ENCODE data around the gene JUN.
A peak's percentile ranks its signal among the peaks of the same experiment; 100 is the strongest.

Gene JUN

DNA sequence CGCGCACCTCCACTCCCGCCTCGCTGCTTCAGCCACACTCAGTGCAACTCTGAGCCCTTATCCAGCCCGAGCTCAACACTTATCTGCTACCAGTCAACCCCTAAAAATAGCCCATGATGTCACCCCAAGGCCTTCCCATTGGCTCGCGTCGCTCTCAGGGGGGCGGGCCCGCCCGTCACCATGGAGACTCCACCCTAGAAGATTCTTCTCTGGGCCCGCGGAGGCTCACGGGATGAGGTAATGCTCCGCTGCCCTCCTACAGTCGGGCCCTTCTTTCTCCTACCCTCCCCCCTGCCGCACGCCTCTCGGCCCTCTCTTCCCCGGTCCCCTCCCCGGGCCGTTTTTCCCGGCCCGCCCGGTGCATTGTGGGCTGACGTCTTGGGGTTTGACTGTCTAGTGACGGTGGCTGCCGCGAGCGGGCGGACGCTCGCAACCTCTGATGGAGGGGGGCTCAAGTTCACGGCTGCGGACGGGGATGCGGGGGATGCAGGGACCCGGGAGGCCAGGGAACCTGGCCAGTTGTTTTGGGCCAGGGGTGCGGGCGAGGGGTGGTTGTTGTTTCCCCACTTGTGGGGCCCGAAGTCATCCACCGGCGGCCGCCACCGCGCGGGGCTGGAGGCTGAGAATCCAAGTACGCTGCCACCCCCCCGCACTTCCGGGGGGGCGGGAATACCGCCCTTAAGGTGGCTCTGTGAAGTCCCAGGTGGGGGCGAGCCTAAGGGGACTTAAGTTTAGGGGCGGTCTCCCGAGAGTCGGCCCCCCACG is at the start of gene JUN:
JUN (minus strand) TSS at position 55 of the 765 bp plus-strand sequence. CDS start 977 bp downstream, outside the sequence.
- in situ Hi-C loops (cut with HindIII; ENCODE audit: low pct_ligation_motif_present, low pct_unique_long_range_greater_than_20kb, low sequenced_read_pairs) = no loop called here
- peak; percentile 98 for DNase-seq

- no peak for DNase-seq
- in situ Hi-C loops (cut with HindIII; ENCODE audit: low pct_ligation_motif_present, low pct_unique_long_range_greater_than_20kb, low sequenced_read_pairs) = no loop called here
Observed at GRCh38 chr1:58833166-58833565, 49.3 kb upstream of the JUN start.

GRCh38 chr1:58830291-58830690 is 46.4 kb upstream of the JUN start:
- in situ Hi-C loops (cut with HindIII; ENCODE audit: low pct_ligation_motif_present, low pct_unique_long_range_greater_than_20kb, low sequenced_read_pairs) = no loop called here
- DNase-seq = no peak

GRCh38 chr1:58829866-58830265 is 46.0 kb upstream of the JUN start:
- in situ Hi-C loops (cut with HindIII; ENCODE audit: low pct_ligation_motif_present, low pct_unique_long_range_greater_than_20kb, low sequenced_read_pairs) = no loop called here
- no peak for DNase-seq

DNA sequence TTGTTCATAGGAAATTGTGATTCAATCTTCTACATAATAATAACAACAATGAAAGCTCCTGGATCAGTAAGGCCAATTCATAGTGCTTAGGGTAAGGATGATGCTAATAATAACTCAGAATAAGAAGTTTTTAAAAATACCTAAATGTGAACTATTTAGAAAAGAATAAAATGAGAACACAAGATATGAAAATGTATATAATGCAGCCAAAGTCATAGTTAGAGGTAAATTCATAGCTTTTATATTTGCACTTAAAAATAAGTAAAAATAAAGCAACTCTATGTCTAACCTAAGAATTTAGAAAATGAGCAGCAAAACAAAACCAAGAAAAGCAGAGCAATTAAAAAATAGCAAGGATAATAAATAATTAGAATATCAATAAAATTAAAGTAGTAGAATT is 43.5 kb upstream of the JUN start:
- in situ Hi-C loops (cut with HindIII; ENCODE audit: low pct_ligation_motif_present, low pct_unique_long_range_greater_than_20kb, low sequenced_read_pairs) = no loop called here

GRCh38 chr1:58824753-58825389 is 41.0 kb upstream of the JUN start:
- in situ Hi-C loops (cut with HindIII; ENCODE audit: low pct_ligation_motif_present, low pct_unique_long_range_greater_than_20kb, low sequenced_read_pairs) = no loop called here
- DNase-seq = no peak

More for the DNA sequence above, 43.5 kb upstream of the JUN start:
- no peak for DNase-seq

- DNase-seq = peak; percentile 34
- in situ Hi-C loops (cut with HindIII; ENCODE audit: low pct_ligation_motif_present, low pct_unique_long_range_greater_than_20kb, low sequenced_read_pairs) = no loop called here
Observed at GRCh38 chr1:58823481-58824010, 39.7 kb upstream of the JUN start.

GRCh38 chr1:58821309-58821708 is 37.5 kb upstream of the JUN start:
- DNase-seq = no peak
- in situ Hi-C loops (cut with HindIII; ENCODE audit: low pct_ligation_motif_present, low pct_unique_long_range_greater_than_20kb, low sequenced_read_pairs) = no loop called here

GRCh38 chr1:58818976-58819375 is 35.1 kb upstream of the JUN start:
- in situ Hi-C loops (cut with HindIII; ENCODE audit: low pct_ligation_motif_present, low pct_unique_long_range_greater_than_20kb, low sequenced_read_pairs) = no loop called here
- no peak for DNase-seq

GRCh38 chr1:58818075-58818474 is 34.2 kb upstream of the JUN start:
- peak; percentile 49 for DNase-seq
- in situ Hi-C loops (cut with HindIII; ENCODE audit: low pct_ligation_motif_present, low pct_unique_long_range_greater_than_20kb, low sequenced_read_pairs) = no loop called here

GRCh38 chr1:58816747-58817221 is 32.9 kb upstream of the JUN start:
- in situ Hi-C loops (cut with HindIII; ENCODE audit: low pct_ligation_motif_present, low pct_unique_long_range_greater_than_20kb, low sequenced_read_pairs) = no loop called here
- no peak for DNase-seq

GRCh38 chr1:58816072-58816746 is 32.4 kb upstream of the JUN start:
- peak; percentile 89 for DNase-seq
- in situ Hi-C loops (cut with HindIII; ENCODE audit: low pct_ligation_motif_present, low pct_unique_long_range_greater_than_20kb, low sequenced_read_pairs) = no loop called here

DNA sequence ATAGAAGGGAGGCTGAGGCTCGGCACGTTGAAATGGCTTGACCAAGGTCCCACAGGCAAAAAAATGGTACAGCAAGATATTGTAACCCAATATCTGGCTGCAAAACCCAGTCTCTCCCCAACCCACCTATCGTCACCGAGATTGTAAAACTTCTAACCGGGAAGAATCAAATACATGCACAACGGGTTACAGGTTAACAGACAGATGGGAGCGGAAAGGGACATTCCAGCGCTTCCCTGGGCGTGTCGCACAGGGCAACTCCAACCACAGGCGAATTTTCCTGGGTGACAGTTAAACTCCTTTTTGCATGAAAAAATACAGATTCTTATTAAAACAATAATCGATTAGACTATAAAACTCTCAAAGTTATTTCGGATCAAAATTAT is 31.8 kb upstream of the JUN start:
- in situ Hi-C loops (cut with HindIII; ENCODE audit: low pct_ligation_motif_present, low pct_unique_long_range_greater_than_20kb, low sequenced_read_pairs) = no loop called here
- peak; percentile 82 for DNase-seq

GRCh38 chr1:58815069-58815685 is 31.3 kb upstream of the JUN start:
- peak; percentile 86 for DNase-seq
- in situ Hi-C loops (cut with HindIII; ENCODE audit: low pct_ligation_motif_present, low pct_unique_long_range_greater_than_20kb, low sequenced_read_pairs) = no loop called here

DNA sequence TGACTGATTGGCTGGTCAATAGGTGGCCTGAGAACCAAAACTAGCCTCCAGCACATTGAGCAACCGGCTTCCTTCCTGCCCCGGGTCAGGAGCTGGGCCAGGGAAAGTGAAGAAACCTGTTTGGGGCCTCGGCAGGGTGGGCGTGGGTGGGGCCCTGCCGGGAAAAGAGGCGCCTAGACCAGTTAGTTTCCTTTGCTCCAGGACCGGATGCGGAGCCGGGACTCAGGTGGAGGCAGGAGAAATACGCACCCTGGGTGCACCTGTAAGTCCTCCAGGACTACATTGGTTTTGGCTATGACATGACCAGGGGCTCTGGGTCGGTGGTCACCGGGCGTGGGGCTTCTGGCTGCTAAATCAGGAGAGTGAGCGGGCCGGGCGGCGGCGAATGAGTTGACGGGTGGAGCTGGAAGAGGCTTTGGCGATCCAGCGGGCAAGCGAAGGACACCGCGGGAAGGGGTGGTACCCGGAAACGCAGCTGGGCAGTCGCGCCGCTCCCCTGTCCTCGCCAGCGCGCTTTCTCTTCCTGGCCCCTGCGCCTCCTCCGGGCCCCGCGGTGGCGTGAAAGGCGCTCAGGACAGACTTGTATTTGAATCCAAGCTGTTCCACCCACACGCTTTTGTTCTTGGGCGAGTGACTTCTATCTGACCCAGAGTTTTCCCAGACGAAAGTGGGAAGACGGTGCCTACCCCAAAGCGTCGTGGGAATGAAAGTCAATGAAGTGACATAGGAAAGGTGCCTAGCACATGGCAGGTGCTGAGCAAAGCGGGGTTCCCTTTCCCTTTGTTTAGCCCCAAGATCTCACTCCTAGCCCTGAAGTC is 30.6 kb upstream of the JUN start:
- in situ Hi-C loops (cut with HindIII; ENCODE audit: low pct_ligation_motif_present, low pct_unique_long_range_greater_than_20kb, low sequenced_read_pairs) = no loop called here
- no peak for DNase-seq

GRCh38 chr1:58813801-58814200 is 30.0 kb upstream of the JUN start:
- in situ Hi-C loops (cut with HindIII; ENCODE audit: low pct_ligation_motif_present, low pct_unique_long_range_greater_than_20kb, low sequenced_read_pairs) = no loop called here
- no peak for DNase-seq

DNA sequence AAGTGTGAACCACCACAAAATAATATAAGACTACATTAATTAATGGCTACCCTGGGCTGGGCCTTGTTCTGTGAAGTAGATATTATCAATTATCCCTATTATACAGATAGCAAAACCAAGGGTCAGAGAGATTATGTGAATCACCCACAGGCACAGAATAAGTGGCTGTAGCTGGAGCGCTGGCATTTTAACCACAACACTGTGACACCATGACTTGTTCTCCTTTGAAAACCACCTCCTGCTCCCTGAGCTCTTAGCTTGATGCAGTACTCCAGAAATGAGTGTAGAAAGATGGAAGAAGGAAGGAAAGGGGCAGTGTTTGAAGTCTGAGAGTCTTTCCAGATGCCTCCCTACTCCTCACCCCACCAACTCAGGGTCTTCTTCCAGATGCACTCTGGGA is 29.5 kb upstream of the JUN start:
- DNase-seq = no peak
- in situ Hi-C loops (cut with HindIII; ENCODE audit: low pct_ligation_motif_present, low pct_unique_long_range_greater_than_20kb, low sequenced_read_pairs) = no loop called here

GRCh38 chr1:58812926-58813325 is 29.1 kb upstream of the JUN start:
- in situ Hi-C loops (cut with HindIII; ENCODE audit: low pct_ligation_motif_present, low pct_unique_long_range_greater_than_20kb, low sequenced_read_pairs) = no loop called here
- DNase-seq = no peak

Measured in ACHN (cell line).